Liver (tissue), 9 donors: Measurements from ENCODE around the gene TESK2. TPM values are rescaled to one million over a fixed set of nuclear protein-coding genes. Genes with fewer than 3 reads are reported as not detected.
A peak's percentile ranks its signal among the peaks of the same experiment; 100 is the strongest.
"Not testable (repeated sequence)": the region's sequence is repeated elsewhere in the genome, so short reads cannot be mapped to it uniquely, and the experiment has no call there.

ENCODE experiments used
- DNase-seq: peaks from one replicate; pipeline ENCODE4 v3.0.0-alpha.2; 2017; ENCODE audit warnings: low spot score
- H3K27ac ChIP-seq, 2 donors: one replicate each; pipeline ENCODE4 v1.7.0; 2013; ENCODE audit warnings: inconsistent platforms in 2 of 2, low read length in 2 of 2, control low read depth in 1 of 2, low read depth in 1 of 2, mild to moderate bottlenecking in 1 of 2
- H3K27me3 ChIP-seq, 4 donors: one replicate each; pipeline versions ENCODE4 v1.6.1 to v1.7.0; 2013; ENCODE audit warnings: low read length in 3 of 4, inconsistent platforms in 1 of 4, mild to moderate bottlenecking in 1 of 4, moderate library complexity in 1 of 4; ENCODE audit not compliant: control insufficient read depth in 4 of 4, insufficient read depth in 4 of 4
- H3K36me3 ChIP-seq, 4 donors: one replicate each; pipeline versions ENCODE4 v1.6.1 to v1.7.0; 2013; ENCODE audit warnings: low read length in 3 of 4, mild to moderate bottlenecking in 3 of 4, low read depth in 1 of 4, moderate library complexity in 1 of 4; ENCODE audit not compliant: control insufficient read depth in 4 of 4, insufficient read depth in 3 of 4
- H3K4me1 ChIP-seq, 4 donors: one replicate each; pipeline versions ENCODE4 v1.6.1 to v1.7.0; 2013; ENCODE audit warnings: low read length in 3 of 4, mild to moderate bottlenecking in 3 of 4, moderate library complexity in 1 of 4; ENCODE audit not compliant: control insufficient read depth in 4 of 4, insufficient read depth in 4 of 4
- H3K4me3 ChIP-seq, 3 donors: one replicate each; pipeline versions ENCODE4 v1.6.1 to v1.7.0; 2013; ENCODE audit warnings: low read length in 3 of 3, control low read depth in 1 of 3, low read depth in 1 of 3, mild to moderate bottlenecking in 1 of 3
- H3K9ac ChIP-seq, 2 donors: one replicate each; pipeline ENCODE4 v1.7.0; 2013; ENCODE audit warnings: low read length in 2 of 2, mild to moderate bottlenecking in 2 of 2, moderate library complexity in 2 of 2, control low read depth in 1 of 2, low read depth in 1 of 2
- H3K9me3 ChIP-seq, 4 donors: one replicate each; pipeline versions ENCODE4 v1.6.1 to v1.7.0; 2013; ENCODE audit warnings: low read length in 3 of 4; ENCODE audit not compliant: control insufficient read depth in 4 of 4
- EGR1 ChIP-seq, 2 donors: IDR thresholded peaks; 2 replicates each; pipeline ENCODE4 v1.6.1; 2016 to 2018; ENCODE audit warnings: antibody characterized with exemption in 2 of 2, low read depth in 2 of 2
- FOXA1 ChIP-seq: IDR thresholded peaks from 2 replicates; pipeline ENCODE4 v1.6.1; 2016; ENCODE audit warnings: antibody characterized with exemption
- FOXA2 ChIP-seq: IDR thresholded peaks from 2 replicates; pipeline ENCODE4 v1.6.1; 2016; ENCODE audit warnings: antibody characterized with exemption
- GABPA ChIP-seq, 2 donors: IDR thresholded peaks in 1 of 2; conservative IDR thresholded peaks in 1 of 2; 2 replicates each; pipeline ENCODE4 v1.6.1; 2016; ENCODE audit warnings: antibody characterized with exemption in 2 of 2, mild to moderate bottlenecking in 1 of 2, moderate library complexity in 1 of 2
- HNF4A ChIP-seq, 2 donors: conservative IDR thresholded peaks; 2 replicates each; pipeline ENCODE4 v1.6.1; 2016; ENCODE audit warnings: antibody characterized with exemption in 2 of 2, mild to moderate bottlenecking in 2 of 2
- HNF4G ChIP-seq: IDR thresholded peaks from 2 replicates; pipeline ENCODE4 v1.6.1; 2016; ENCODE audit warnings: antibody characterized with exemption
- JUND ChIP-seq, 2 donors: IDR thresholded peaks; 2 replicates each; pipeline ENCODE4 v1.6.1; 2016; ENCODE audit warnings: antibody characterized with exemption in 2 of 2
- NR2F2 ChIP-seq: IDR thresholded peaks from 2 replicates; pipeline ENCODE4 v1.6.1; 2016; ENCODE audit warnings: antibody characterized with exemption
- RAD21 ChIP-seq, 2 donors: IDR thresholded peaks; 2 replicates each; pipeline ENCODE4 v1.6.1; 2016; ENCODE audit warnings: antibody characterized with exemption in 2 of 2, mild to moderate bottlenecking in 2 of 2
- RXRA ChIP-seq, 2 donors: IDR thresholded peaks; 2 replicates each; pipeline ENCODE4 v1.6.1; 2017 to 2018; ENCODE audit warnings: antibody characterized with exemption in 2 of 2, mild to moderate bottlenecking in 1 of 2
- SP1 ChIP-seq: IDR thresholded peaks from 2 replicates; pipeline ENCODE4 v1.6.1; 2018; ENCODE audit warnings: antibody characterized with exemption, mild to moderate bottlenecking
- TAF1 ChIP-seq: conservative IDR thresholded peaks from 2 replicates; pipeline ENCODE4 v1.6.1; 2016; ENCODE audit warnings: antibody characterized with exemption, mild to moderate bottlenecking
- YY1 ChIP-seq: IDR thresholded peaks from 2 replicates; pipeline ENCODE4 v1.6.1; 2016; ENCODE audit warnings: antibody characterized with exemption, mild to moderate bottlenecking
- WGBS: extraction: QIAGEN DNeasy Blood & Tissue Kit; methylation state at CpG from one replicate; pipeline ENCODE4 v1.1.7; 2013; 5-methylcytosine and 5-hydroxymethylcytosine counted together
- polyA plus RNA-seq, 2 donors: library from polyadenylated mRNA; stranded (reverse) in 1 of 2; unstranded in 1 of 2; fragments of 200-250 nt in 1 of 2; fragments of >200 nt in 1 of 2; fragmentation: Nextera tagmentation in 1 of 2; extraction: Ambion mirVana in 1 of 2; gene quantifications; one replicate each; pipeline versions ENCODE4 v1.2.1 to v1.2.3, GENCODE V29; 2013 to 2015
- total RNA-seq, 2 donors: library from RNA; depleted of rRNA; stranded (reverse); fragments of >200 nt; gene quantifications; one replicate each; pipeline ENCODE4 v1.2.3, GENCODE V29; 2014
- TF ChIP-seq, protein P1 (sequence below): IDR thresholded peaks from 2 replicates; pipeline ENCODE4 v1.6.1; 2016; ENCODE audit warnings: antibody characterized with exemption, mild to moderate bottlenecking
- TF ChIP-seq, protein P2 (sequence below): IDR thresholded peaks from 2 replicates; pipeline ENCODE4 v1.6.1; 2016; ENCODE audit warnings: antibody characterized with exemption
- TF ChIP-seq, protein P3 (sequence below): fragments of 150-350 bp; IDR thresholded peaks from 2 replicates; pipeline ENCODE4 v1.5.1; 2017; ENCODE audit warnings: improper control_type of control experiment, low read depth, low read length; ENCODE audit not compliant: missing input control
- TF ChIP-seq, protein P4 (sequence below): IDR thresholded peaks from 2 replicates; pipeline ENCODE4 v1.6.1; 2016; ENCODE audit warnings: antibody characterized with exemption
- TF ChIP-seq, protein P5 (sequence below): IDR thresholded peaks from 2 replicates; pipeline ENCODE4 v1.6.1; 2016; ENCODE audit warnings: antibody characterized with exemption
- donor health status: healthy.
- donor health status: healthy.
- donor health status: healthy.
- donor health status: healthy.
- donor health status: healthy.

Gene TESK2
- total and polyA plus RNA-seq, 4 donors = 2.4 to 8.2 (median 5.2) TPM

DNA sequence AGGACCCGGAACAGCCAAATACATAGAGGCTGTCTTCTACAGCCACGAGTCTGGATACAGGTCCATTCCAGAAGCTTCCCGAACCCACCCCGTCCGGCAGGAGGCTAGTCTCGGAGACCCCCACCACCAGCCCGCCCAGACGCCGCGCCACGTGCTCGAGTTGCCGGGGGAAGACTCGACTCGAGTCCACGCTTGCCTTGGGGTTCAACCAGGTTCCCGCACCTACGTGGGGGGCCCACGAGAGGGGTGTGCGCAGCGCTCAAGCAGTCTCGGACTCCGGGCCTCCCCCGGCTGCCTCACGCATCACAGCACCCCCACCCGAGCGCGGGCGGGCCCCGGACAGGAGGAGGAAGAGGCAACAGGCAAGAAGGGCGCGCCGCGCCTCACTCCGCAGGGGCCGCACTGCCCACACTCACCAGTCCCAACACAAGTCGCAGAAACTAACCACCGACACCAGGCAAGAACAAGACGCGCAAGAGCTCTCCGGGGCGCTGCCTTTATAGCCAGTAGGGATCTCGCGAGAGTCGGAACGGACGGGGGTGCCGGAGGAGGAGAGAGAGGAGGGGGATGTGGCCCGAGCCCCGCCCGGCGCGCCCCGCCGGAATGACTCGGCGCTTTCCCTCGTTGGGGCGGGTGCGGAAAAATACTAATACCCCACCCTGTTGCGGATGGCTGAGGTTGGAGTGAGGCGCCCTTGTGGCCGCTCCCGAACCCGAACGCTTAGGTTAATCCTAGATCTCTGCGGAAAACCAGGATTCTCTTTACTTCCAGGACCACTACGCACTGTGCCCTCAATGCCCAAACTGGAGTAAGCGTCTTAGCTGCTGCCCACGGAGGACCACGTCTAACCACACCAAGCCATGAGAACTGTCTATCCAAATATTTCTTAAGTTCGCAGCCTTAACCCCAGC lies 30.7 kb upstream of the TESK2 start, which contains the start of gene PRDX1 (continued):
- TF ChIP-seq, protein P1, sequence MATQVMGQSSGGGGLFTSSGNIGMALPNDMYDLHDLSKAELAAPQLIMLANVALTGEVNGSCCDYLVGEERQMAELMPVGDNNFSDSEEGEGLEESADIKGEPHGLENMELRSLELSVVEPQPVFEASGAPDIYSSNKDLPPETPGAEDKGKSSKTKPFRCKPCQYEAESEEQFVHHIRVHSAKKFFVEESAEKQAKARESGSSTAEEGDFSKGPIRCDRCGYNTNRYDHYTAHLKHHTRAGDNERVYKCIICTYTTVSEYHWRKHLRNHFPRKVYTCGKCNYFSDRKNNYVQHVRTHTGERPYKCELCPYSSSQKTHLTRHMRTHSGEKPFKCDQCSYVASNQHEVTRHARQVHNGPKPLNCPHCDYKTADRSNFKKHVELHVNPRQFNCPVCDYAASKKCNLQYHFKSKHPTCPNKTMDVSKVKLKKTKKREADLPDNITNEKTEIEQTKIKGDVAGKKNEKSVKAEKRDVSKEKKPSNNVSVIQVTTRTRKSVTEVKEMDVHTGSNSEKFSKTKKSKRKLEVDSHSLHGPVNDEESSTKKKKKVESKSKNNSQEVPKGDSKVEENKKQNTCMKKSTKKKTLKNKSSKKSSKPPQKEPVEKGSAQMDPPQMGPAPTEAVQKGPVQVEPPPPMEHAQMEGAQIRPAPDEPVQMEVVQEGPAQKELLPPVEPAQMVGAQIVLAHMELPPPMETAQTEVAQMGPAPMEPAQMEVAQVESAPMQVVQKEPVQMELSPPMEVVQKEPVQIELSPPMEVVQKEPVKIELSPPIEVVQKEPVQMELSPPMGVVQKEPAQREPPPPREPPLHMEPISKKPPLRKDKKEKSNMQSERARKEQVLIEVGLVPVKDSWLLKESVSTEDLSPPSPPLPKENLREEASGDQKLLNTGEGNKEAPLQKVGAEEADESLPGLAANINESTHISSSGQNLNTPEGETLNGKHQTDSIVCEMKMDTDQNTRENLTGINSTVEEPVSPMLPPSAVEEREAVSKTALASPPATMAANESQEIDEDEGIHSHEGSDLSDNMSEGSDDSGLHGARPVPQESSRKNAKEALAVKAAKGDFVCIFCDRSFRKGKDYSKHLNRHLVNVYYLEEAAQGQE = peak; percentile 97
- TF ChIP-seq JUND (IDR thresholded peaks at IDR 0.05) = peak; percentile 36

DNA sequence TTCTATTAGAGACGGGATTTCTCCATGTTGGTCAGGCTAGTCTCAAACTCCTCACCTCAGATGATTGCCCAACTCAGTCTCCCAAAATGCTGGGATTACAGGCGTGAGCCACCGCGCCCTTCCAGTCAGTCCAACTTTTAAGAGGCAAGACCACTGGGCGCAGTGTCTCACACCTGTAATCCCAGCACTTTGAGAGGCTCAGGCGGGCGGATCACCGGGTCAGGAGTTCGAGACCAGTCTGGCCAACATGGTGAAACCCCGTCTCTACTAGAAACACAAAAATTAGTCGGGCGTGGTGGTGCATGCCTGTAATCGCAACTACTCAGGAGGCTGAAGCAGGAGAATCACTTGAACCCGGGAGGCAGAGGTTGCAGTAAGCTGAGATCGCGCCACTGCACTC lies 28.8 kb upstream of the TESK2 start:
- H3K4me3 ChIP-seq = peak overlapping the region in 1 of 3 donors; percentile 16
- peaks cover 9 to 45% (median 38%) of the 10 kb centered on the region in 4 donors for H3K4me1 ChIP-seq
- H3K36me3 ChIP-seq = peaks cover 12 to 24% (median 18%) of the 10 kb centered on the region in 4 donors
- not testable (repeated sequence) for H3K27ac ChIP-seq, DNase-seq, H3K27me3 ChIP-seq, H3K9me3 ChIP-seq, H3K9ac ChIP-seq
- WGBS = 64% methylated on average over 16 of the region's 16 CpGs

DNA sequence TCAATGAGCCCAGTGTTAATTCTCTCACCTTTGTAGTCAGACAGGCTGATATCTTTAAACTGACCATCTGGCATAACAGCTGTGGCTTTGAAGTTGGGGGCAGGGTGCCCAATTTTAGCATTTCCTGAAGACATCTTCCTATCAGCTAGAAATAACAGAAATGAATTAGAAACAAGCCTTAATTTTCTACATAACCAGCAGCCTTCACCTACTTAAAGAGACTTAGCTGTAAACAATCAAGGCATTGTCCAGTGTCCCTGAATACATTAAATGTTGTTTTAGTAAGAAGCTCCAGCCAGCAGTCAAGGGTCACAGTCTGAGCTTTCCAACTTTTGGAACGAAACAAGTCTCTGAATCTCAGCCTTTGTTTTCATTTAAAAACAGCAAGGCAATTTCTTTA lies 27.9 kb upstream of the TESK2 start:
- H3K27ac ChIP-seq = no peak overlapping the region
- 6% methylated on average over 1 of the region's 1 CpG for WGBS
- H3K4me1 ChIP-seq = peaks cover 9 to 47% (median 43%) of the 10 kb centered on the region in 4 donors
- H3K9ac ChIP-seq = peak overlapping the region in 1 of 2 donors; percentile 36
- peak overlapping the region in 1 of 3 donors; percentile 16 for H3K4me3 ChIP-seq
- DNase-seq = no peak
- peaks cover 16 to 32% (median 24%) of the 10 kb centered on the region in 4 donors for H3K36me3 ChIP-seq
- TF ChIP-seq, protein P2, sequence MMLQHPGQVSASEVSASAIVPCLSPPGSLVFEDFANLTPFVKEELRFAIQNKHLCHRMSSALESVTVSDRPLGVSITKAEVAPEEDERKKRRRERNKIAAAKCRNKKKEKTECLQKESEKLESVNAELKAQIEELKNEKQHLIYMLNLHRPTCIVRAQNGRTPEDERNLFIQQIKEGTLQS = no peak
- TF ChIP-seq, protein P3, sequence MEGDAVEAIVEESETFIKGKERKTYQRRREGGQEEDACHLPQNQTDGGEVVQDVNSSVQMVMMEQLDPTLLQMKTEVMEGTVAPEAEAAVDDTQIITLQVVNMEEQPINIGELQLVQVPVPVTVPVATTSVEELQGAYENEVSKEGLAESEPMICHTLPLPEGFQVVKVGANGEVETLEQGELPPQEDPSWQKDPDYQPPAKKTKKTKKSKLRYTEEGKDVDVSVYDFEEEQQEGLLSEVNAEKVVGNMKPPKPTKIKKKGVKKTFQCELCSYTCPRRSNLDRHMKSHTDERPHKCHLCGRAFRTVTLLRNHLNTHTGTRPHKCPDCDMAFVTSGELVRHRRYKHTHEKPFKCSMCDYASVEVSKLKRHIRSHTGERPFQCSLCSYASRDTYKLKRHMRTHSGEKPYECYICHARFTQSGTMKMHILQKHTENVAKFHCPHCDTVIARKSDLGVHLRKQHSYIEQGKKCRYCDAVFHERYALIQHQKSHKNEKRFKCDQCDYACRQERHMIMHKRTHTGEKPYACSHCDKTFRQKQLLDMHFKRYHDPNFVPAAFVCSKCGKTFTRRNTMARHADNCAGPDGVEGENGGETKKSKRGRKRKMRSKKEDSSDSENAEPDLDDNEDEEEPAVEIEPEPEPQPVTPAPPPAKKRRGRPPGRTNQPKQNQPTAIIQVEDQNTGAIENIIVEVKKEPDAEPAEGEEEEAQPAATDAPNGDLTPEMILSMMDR = no peak
- TF ChIP-seq HNF4G (no peak), YY1 (no peak), RXRA (IDR thresholded peaks at IDR 0.05) (no peak), JUND (IDR thresholded peaks at IDR 0.05) (no peak), FOXA1 (no peak), SP1 (no peak), EGR1 (IDR thresholded peaks at IDR 0.05; ENCODE audit: low read depth in 2 of 2) (no peak), GABPA (IDR thresholded peaks at IDR 0.05 in 1 of 2, conservative IDR thresholded peaks at IDR 0.05 in 1 of 2) (no peak), HNF4A (conservative IDR thresholded peaks at IDR 0.05) (no peak), NR2F2 (no peak), RAD21 (IDR thresholded peaks at IDR 0.05) (no peak), TAF1 (no peak), FOXA2 (no peak)
- TF ChIP-seq, protein P1 = no peak
- TF ChIP-seq, protein P4, sequence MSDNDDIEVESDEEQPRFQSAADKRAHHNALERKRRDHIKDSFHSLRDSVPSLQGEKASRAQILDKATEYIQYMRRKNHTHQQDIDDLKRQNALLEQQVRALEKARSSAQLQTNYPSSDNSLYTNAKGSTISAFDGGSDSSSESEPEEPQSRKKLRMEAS = no peak
- TF ChIP-seq, protein P5, sequence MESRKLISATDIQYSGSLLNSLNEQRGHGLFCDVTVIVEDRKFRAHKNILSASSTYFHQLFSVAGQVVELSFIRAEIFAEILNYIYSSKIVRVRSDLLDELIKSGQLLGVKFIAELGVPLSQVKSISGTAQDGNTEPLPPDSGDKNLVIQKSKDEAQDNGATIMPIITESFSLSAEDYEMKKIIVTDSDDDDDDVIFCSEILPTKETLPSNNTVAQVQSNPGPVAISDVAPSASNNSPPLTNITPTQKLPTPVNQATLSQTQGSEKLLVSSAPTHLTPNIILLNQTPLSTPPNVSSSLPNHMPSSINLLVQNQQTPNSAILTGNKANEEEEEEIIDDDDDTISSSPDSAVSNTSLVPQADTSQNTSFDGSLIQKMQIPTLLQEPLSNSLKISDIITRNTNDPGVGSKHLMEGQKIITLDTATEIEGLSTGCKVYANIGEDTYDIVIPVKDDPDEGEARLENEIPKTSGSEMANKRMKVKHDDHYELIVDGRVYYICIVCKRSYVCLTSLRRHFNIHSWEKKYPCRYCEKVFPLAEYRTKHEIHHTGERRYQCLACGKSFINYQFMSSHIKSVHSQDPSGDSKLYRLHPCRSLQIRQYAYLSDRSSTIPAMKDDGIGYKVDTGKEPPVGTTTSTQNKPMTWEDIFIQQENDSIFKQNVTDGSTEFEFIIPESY = no peak
- no peaks in the 10 kb centered on the region for H3K9me3 ChIP-seq
- H3K27me3 ChIP-seq = no peaks in the 10 kb centered on the region
